GM23248 (cell line): Measurements from ENCODE around the gene SLC12A9. TPM values are rescaled to one million over a fixed set of nuclear protein-coding genes. Genes with fewer than 3 reads are reported as not detected.

Experiments used
- DNase-seq: peaks from one replicate; pipeline ENCODE4 v3.0.0-alpha.2; 2015
- H2AFZ ChIP-seq: fragments of 200-600 bp; sonication (generic); 2 replicates; pipeline ENCODE4 v1.6.1; 2016; ENCODE audit warnings: antibody characterized with exemption
- H3F3A ChIP-seq: fragments of 200-600 bp; sonication (generic); 2 replicates; pipeline ENCODE4 v1.6.1; 2016; ENCODE audit warnings: mild to moderate bottlenecking, antibody characterized with exemption, mixed run types; ENCODE audit not compliant: insufficient read depth
- H3K27ac ChIP-seq: fragments of 200-600 bp; sonication (generic); 2 replicates; pipeline ENCODE4 v1.5.1; 2016; ENCODE audit warnings: mild to moderate bottlenecking
- H3K27me3 ChIP-seq: fragments of 200-600 bp; sonication (generic); replicated peaks from 2 replicates; pipeline ENCODE4 v1.6.1; 2016; ENCODE audit warnings: mild to moderate bottlenecking; ENCODE audit not compliant: insufficient read depth
- H3K36me3 ChIP-seq: fragments of 200-600 bp; sonication (generic); 2 replicates; pipeline ENCODE4 v1.6.1; 2016; ENCODE audit warnings: low read depth, mild to moderate bottlenecking
- H3K4me1 ChIP-seq: fragments of 200-600 bp; sonication (generic); 2 replicates; pipeline ENCODE4 v1.6.1; 2016; ENCODE audit warnings: mild to moderate bottlenecking; ENCODE audit not compliant: insufficient read depth
- H3K4me2 ChIP-seq: fragments of 200-600 bp; sonication (generic); one replicate; pipeline ENCODE4 v1.6.1; 2016; ENCODE audit warnings: mild to moderate bottlenecking; ENCODE audit not compliant: unreplicated experiment
- H3K4me3 ChIP-seq: fragments of 200-600 bp; sonication (generic); 2 replicates; pipeline ENCODE4 v1.5.1; 2016; ENCODE audit warnings: mild to moderate bottlenecking
- H3K79me2 ChIP-seq: fragments of 200-600 bp; sonication (generic); 2 replicates; pipeline ENCODE4 v1.6.1; 2016; ENCODE audit warnings: mild to moderate bottlenecking; ENCODE audit not compliant: insufficient read depth
- H3K9ac ChIP-seq: fragments of 200-600 bp; sonication (generic); 2 replicates; pipeline ENCODE4 v1.6.1; 2016; ENCODE audit warnings: mild to moderate bottlenecking
- H3K9me2 ChIP-seq: fragments of 200-600 bp; sonication (generic); 2 replicates; pipeline ENCODE4 v1.6.1; 2016; ENCODE audit warnings: mixed run types, mild to moderate bottlenecking, moderate library complexity; ENCODE audit not compliant: insufficient read depth
- H3K9me3 ChIP-seq: fragments of 200-600 bp; sonication (generic); one replicate; pipeline ENCODE4 v1.6.1; 2017; ENCODE audit warnings: low read depth
- H4K20me1 ChIP-seq: fragments of 200-600 bp; sonication (generic); 2 replicates; pipeline ENCODE4 v1.6.0; 2016; ENCODE audit not compliant: insufficient read depth
- EZH2 ChIP-seq: fragments of 200-600 bp; sonication (generic); IDR thresholded peaks from 2 replicates; pipeline ENCODE4 v1.6.1; 2018; ENCODE audit warnings: antibody characterized with exemption, mild to moderate bottlenecking; ENCODE audit not compliant: insufficient read depth, poor library complexity, severe bottlenecking
- EZH2phosphoT487 ChIP-seq: fragments of 200-600 bp; sonication (generic); IDR thresholded peaks from 2 replicates; pipeline ENCODE4 v1.6.1; 2018; ENCODE audit warnings: antibody characterized with exemption, moderate library complexity, mild to moderate bottlenecking, low read depth; ENCODE audit not compliant: insufficient read depth
- WGBS, 2 experiments: methylation state at CpG; one replicate each; pipeline ENCODE4 v1.1.6; 2015 to 2017; ENCODE audit warnings: low lambda C conversion rate in 2 of 2, low coverage in 1 of 2; ENCODE audit errors: missing lambda C conversion rate in 2 of 2; 5-methylcytosine and 5-hydroxymethylcytosine counted together
- in situ Hi-C: fragments of 300-500 bp; cut with MboI; formaldehyde crosslinking; loops from 2 replicates; pipeline ENCODE4 v1.15.0; 2020
- polyA plus RNA-seq: library from polyadenylated mRNA; unstranded; fragments of >200 nt; fragmentation: Nextera tagmentation; extraction: Ambion mirVana; gene quantifications from 2 replicates; pipeline ENCODE4 v1.2.1, GENCODE V29; 2016
- total RNA-seq: library from RNA; depleted of rRNA; stranded (reverse); fragments of >200 nt; shearing (Covaris generic); gene quantifications from 2 replicates; pipeline ENCODE4 v1.2.3, GENCODE V29; 2014; rRNA removed

SLC12A9 gene, protein sequence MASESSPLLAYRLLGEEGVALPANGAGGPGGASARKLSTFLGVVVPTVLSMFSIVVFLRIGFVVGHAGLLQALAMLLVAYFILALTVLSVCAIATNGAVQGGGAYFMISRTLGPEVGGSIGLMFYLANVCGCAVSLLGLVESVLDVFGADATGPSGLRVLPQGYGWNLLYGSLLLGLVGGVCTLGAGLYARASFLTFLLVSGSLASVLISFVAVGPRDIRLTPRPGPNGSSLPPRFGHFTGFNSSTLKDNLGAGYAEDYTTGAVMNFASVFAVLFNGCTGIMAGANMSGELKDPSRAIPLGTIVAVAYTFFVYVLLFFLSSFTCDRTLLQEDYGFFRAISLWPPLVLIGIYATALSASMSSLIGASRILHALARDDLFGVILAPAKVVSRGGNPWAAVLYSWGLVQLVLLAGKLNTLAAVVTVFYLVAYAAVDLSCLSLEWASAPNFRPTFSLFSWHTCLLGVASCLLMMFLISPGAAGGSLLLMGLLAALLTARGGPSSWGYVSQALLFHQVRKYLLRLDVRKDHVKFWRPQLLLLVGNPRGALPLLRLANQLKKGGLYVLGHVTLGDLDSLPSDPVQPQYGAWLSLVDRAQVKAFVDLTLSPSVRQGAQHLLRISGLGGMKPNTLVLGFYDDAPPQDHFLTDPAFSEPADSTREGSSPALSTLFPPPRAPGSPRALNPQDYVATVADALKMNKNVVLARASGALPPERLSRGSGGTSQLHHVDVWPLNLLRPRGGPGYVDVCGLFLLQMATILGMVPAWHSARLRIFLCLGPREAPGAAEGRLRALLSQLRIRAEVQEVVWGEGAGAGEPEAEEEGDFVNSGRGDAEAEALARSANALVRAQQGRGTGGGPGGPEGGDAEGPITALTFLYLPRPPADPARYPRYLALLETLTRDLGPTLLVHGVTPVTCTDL
- total RNA-seq (16.8 and 21.2 TPM in 2 replicates), polyA plus RNA-seq (6.1 and 7.9 TPM in 2 replicates)

DNA sequence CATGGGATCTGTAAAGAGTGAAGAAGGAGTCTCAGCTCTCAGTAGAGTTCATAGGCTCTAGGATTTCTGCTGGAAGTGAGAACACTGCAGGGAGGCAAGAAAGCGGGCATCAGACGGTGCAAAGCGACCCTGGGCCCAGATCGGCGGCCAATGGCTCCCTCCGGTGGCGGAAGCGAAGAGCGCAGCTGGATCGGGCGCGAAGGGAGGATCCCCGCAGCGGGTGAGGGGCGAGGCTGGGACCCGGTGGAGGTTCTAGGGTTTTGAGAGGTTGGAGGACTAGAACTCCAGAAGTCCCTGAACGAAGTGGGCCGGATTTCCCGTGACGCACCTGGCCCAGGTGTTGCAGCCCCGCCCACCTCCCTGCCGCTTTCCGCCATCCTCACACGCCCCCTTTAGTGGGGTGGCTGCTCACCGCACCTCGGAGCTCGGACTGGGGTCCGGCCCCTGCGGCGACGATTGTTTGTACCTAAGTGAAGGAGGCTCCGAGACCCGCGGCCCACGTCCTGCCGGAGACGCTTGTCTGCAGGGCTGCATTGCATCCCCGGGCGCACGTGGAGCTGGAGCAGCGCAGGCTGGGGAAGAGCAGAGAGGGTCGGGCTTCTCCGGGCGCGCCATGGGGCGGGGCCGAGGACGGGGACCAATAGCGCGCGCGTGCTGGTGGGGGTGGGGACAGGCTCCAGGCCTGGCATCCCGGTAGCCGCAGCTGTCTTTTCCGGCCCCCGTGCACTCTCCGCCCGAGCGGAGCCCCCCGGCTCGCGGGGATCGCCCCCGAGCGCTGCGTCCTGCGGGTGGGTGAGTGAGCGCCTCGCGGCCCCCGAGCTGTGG is at the start of gene SLC12A9:
Gene SLC12A9 (plus strand): TSS at position 666 of the 825 bp plus-strand sequence. CDS start 1,485 bp downstream, outside the sequence.
- Histone ChIP-seq H3K79me2 (0 out of 2 replicates have a peak, but pooled peaks cover 3% of the 10 kb centered on the region), H2AFZ (peak within 1 kb of the TSS; percentile 95), H3K4me3 (peak within 1 kb of the TSS; percentile 91), H3K9ac (peak within 1 kb of the TSS; percentile 80), H3K9me2 (no peaks in the 10 kb centered on the region), H3K4me1 (no peaks in the 10 kb centered on the region), H3F3A (no peaks in the 10 kb centered on the region), H3K4me2 (peak within 1 kb of the TSS; percentile 92), H3K36me3 (no peaks in the 10 kb centered on the region), H4K20me1 (no peaks in the 10 kb centered on the region), H3K9me3 (no peaks in the 10 kb centered on the region), H3K27ac (no peak within 1 kb of the TSS), H3K27me3 (no peaks in the 10 kb centered on the region)
- no peak for TF ChIP-seq EZH2
- no peak for TF ChIP-seq EZH2phosphoT487
- WGBS, 2 experiments = 1% methylated on average over 52 to 71 of the region's 71 CpGs
- DNase-seq = peak; percentile 97
- in situ Hi-C loops = loop anchor here (10.0 to 25.0 kb wide), 2 partner anchors 137 to 390 kb away; partner anchors contain the start of gene SPACDR

DNA sequence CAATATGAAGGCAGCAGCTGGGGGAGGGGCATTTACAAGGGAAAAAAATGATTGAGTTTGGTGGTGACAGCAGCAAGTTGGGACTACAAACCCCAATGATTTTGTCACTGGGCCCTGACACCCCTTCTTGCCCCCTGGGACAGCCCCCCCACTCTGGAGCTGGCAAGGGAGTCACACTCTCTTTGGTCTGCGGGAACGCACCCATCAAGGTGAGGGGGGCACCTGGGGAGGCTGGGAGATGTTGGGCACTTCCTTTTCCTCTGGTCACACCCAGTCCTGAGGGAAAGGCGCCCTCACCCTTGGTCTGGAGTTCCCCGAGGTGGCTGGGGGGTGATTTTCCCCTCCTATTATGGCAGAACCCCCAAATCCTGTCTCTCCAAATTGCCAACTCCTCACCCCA is 49.6 kb upstream of the SLC12A9 start:
- no peaks in the 10 kb centered on the region for H3K79me2 ChIP-seq
- H3K9ac ChIP-seq = no peak overlapping the region
- no peaks in the 10 kb centered on the region for H4K20me1 ChIP-seq
- peaks cover 25% of the 10 kb centered on the region for H3K4me1 ChIP-seq
- H3F3A ChIP-seq = 0 out of 2 replicates have a peak, but pooled peaks cover 3% of the 10 kb centered on the region
- in situ Hi-C loops = no loop called here
- peak overlapping the region; percentile 42 for H3K4me2 ChIP-seq
- no peaks in the 10 kb centered on the region for H3K27me3 ChIP-seq
- no peak overlapping the region for H3K27ac ChIP-seq
- H3K9me2 ChIP-seq = no peaks in the 10 kb centered on the region
- H3K4me3 ChIP-seq = no peak overlapping the region
- WGBS, 2 experiments = 77 to 79% methylated on average over 4 of the region's 4 CpGs
- H2AFZ ChIP-seq = peak overlapping the region; percentile 63
- no peak for TF ChIP-seq EZH2
- no peak for TF ChIP-seq EZH2phosphoT487
- no peaks in the 10 kb centered on the region for H3K9me3 ChIP-seq
- H3K36me3 ChIP-seq = peaks cover 4% of the 10 kb centered on the region; the same call in 1 of the 2 replicates
- peak; percentile 24 for DNase-seq

DNA sequence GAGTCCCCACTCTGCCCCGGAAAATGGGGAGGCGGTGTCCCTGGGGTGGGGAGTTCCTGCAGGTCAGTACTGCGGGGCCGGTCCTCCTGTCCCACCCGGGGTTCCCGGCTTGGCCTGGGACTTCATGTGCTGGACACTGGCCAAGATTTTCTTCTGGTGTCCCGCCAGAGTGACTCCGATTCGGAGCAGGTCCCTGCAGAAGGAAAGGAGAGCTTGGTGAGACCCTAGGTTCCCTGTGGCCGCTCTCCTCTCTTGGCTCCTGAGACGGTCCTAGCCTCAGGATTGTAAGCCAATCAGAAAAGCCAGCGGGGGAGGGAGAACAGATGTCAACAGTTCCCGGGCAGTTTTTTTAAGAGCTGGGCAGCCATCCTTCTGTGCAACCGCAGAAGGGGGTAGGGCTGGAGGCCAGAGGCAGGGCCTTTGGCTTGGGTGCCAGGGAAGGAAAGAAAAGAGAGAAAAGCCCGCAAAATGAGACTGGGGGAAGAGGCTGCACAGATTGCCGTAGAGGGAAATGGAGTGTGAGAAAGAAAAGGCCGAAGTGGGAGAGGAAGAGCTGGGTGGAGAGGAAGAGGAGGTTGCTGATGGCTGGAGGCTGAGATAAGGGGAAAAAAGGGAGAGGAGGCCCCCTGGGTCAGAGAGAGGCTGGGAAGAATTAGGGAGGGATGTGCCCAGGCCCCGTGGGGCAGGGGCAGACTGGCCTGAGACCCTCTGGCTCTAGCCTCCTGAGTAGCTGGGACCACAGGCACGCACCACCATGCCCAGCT is 48.9 kb upstream of the SLC12A9 start:
- Histone ChIP-seq H3K79me2 (no peaks in the 10 kb centered on the region), H3K9ac (peak overlapping the region; percentile 24; the same call in 1 of the 2 replicates), H3K27me3 (no peaks in the 10 kb centered on the region), H3K4me2 (peak overlapping the region; percentile 42), H4K20me1 (no peaks in the 10 kb centered on the region), H3K4me3 (no peak overlapping the region), H3K4me1 (peaks cover 25% of the 10 kb centered on the region), H3K27ac (no peak overlapping the region), H2AFZ (peak overlapping the region; percentile 63), H3F3A (0 out of 2 replicates have a peak, but pooled peaks cover 3% of the 10 kb centered on the region), H3K9me3 (no peaks in the 10 kb centered on the region), H3K9me2 (no peaks in the 10 kb centered on the region), H3K36me3 (peaks cover 4% of the 10 kb centered on the region; the same call in 1 of the 2 replicates)
- TF ChIP-seq EZH2phosphoT487 = no peak
- TF ChIP-seq EZH2 = no peak
- WGBS, 2 experiments = 30 to 35% methylated on average over 19 of the region's 19 CpGs
- peak; percentile 94 for DNase-seq
- in situ Hi-C loops = no loop called here
